OCI-LY7 (cell line): ENCODE data around the gene ZSCAN30. TPM values are rescaled to one million over a fixed set of nuclear protein-coding genes. Genes with fewer than 3 reads are reported as not detected.
"Not testable (repeated sequence)": the region's sequence is repeated elsewhere in the genome, so short reads cannot be mapped to it uniquely, and the experiment has no call there.

ENCODE experiments used
- BruUV-seq: library from RNA; stranded (reverse); fragments of 400-500 nt; replicated peaks from 2 replicates; lab custom pipeline; 2021; lab: Mats Ljungman, UMichigan
- CTCF ChIA-PET: fragments of 300-600 bp; sonication (Branson Sonifier 250); formaldehyde crosslinking; loops from one replicate; lab custom pipeline; 2022; ENCODE audit warnings: antibody characterized with exemption; ENCODE audit not compliant: unreplicated experiment; lab: Charles Lee
- POLR2A ChIA-PET: fragments of 300-600 bp; sonication (Branson Sonifier 250); formaldehyde crosslinking; loops from one replicate; lab custom pipeline; 2022; ENCODE audit warnings: antibody characterized with exemption; lab: Charles Lee
- DNase-seq: peaks from one replicate; pipeline ENCODE4 v3.0.0-alpha.2; 2015; ENCODE audit warnings: low spot score
- H2AFZ ChIP-seq: fragments of 200-600 bp; sonication (generic), shearing (Covaris generic); 2 replicates; pipeline ENCODE4 v1.6.1; 2014; ENCODE audit warnings: mild to moderate bottlenecking, antibody characterized with exemption, low read length, moderate library complexity
- H3K27ac ChIP-seq: fragments of 200-600 bp; sonication (generic); 2 replicates; pipeline ENCODE4 v1.5.1; 2014; ENCODE audit warnings: mixed run types, low read depth, mild to moderate bottlenecking, moderate library complexity, low read length, inconsistent platforms; ENCODE audit not compliant: poor library complexity, severe bottlenecking
- H3K36me3 ChIP-seq: fragments of 200-600 bp; sonication (generic); 2 replicates; pipeline ENCODE4 v1.6.1; 2014; ENCODE audit warnings: mild to moderate bottlenecking, antibody characterized with exemption, low read length, moderate library complexity, mixed read lengths; ENCODE audit not compliant: insufficient read depth
- H3K4me1 ChIP-seq: fragments of 200-600 bp; sonication (generic); 2 replicates; pipeline ENCODE4 v1.5.1; 2014; ENCODE audit warnings: mild to moderate bottlenecking, low read length; ENCODE audit not compliant: insufficient read depth, poor library complexity, severe bottlenecking
- H3K4me2 ChIP-seq: fragments of 200-600 bp; sonication (generic); 2 replicates; pipeline ENCODE4 v1.6.1; 2014; ENCODE audit warnings: mild to moderate bottlenecking, low read length
- H3K4me3 ChIP-seq: fragments of 200-600 bp; sonication (generic); 2 replicates; pipeline ENCODE4 v1.5.1; 2014; ENCODE audit warnings: mild to moderate bottlenecking, low read depth, low read length; ENCODE audit not compliant: poor library complexity, severe bottlenecking
- H3K79me2 ChIP-seq: fragments of 200-600 bp; sonication (generic); 2 replicates; pipeline ENCODE4 v1.6.1; 2016; ENCODE audit warnings: low read depth, mild to moderate bottlenecking, low read length, moderate library complexity, mixed read lengths; ENCODE audit not compliant: insufficient read depth
- H3K9me2 ChIP-seq: fragments of 200-600 bp; sonication (generic); 2 replicates; pipeline ENCODE4 v1.6.1; 2016; ENCODE audit warnings: mild to moderate bottlenecking, low read length, mixed read lengths; ENCODE audit not compliant: insufficient read depth
- H3K9me3 ChIP-seq: fragments of 200-600 bp; sonication (generic); 2 replicates; pipeline ENCODE4 v1.6.1; 2014; ENCODE audit warnings: mild to moderate bottlenecking, mixed run types, low read length, mixed read lengths
- H4K20me1 ChIP-seq: fragments of 200-600 bp; sonication (generic); 2 replicates; pipeline ENCODE4 v1.6.1; 2014; ENCODE audit warnings: mild to moderate bottlenecking, antibody characterized with exemption, low read length, moderate library complexity, mixed read lengths; ENCODE audit not compliant: insufficient read depth
- EZH2phosphoT487 ChIP-seq: fragments of 200-600 bp; sonication (generic); IDR thresholded peaks from 2 replicates; pipeline ENCODE4 v1.6.1; 2018; ENCODE audit warnings: low read depth, borderline replicate concordance, mild to moderate bottlenecking, mixed run types, antibody characterized with exemption, low read length, moderate library complexity, mixed read lengths
- intact Hi-C: fragments of 100-400 bp; cut with micrococcal nuclease; formaldehyde crosslinking; loops from one replicate; pipeline ENCODE4 v1.10.0; 2022; ENCODE audit not compliant: unreplicated experiment
- total RNA-seq, 2 experiments: library from RNA; depleted of rRNA in 1 of 2; stranded (reverse); fragments of >200 nt in 1 of 2; shearing (Covaris generic) in 1 of 2; gene quantifications; 2 replicates each; pipeline ENCODE4 v1.2.3, GENCODE V29; 2014 to 2022
- TF ChIP-seq, protein P1 (sequence below): fragments of 200-600 bp; sonication (generic); conservative IDR thresholded peaks from 2 replicates; pipeline ENCODE4 v1.5.1; 2014; ENCODE audit warnings: mild to moderate bottlenecking, antibody characterized with exemption, low read length, moderate library complexity, mixed read lengths

Gene ZSCAN30
- total RNA-seq, 2 experiments from 2014 or later = 4.3 to 7.6 TPM

DNA sequence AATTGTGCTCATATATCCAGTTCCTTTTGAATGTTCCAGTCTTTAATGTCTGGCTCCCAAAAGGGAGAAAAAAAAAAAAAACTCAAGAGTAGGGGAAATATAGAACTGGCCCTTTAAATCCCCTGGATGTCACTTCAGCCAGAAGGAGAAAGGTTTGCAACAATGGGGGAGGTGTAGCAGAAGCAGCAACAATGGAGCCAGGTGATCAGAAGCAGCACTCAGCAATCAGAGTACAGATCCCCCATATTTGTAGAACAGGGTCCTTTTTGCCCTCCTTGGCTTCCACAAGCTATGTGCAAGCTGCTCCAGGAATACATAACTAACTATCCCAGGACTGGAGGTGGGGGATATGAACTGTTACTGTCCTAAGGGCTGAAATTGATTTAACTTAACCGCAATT, 75.0 kb downstream of the ZSCAN30 start:
- no peaks in the 10 kb centered on the region for H4K20me1 ChIP-seq
- H2AFZ ChIP-seq = no peak overlapping the region
- TF ChIP-seq, protein P1, sequence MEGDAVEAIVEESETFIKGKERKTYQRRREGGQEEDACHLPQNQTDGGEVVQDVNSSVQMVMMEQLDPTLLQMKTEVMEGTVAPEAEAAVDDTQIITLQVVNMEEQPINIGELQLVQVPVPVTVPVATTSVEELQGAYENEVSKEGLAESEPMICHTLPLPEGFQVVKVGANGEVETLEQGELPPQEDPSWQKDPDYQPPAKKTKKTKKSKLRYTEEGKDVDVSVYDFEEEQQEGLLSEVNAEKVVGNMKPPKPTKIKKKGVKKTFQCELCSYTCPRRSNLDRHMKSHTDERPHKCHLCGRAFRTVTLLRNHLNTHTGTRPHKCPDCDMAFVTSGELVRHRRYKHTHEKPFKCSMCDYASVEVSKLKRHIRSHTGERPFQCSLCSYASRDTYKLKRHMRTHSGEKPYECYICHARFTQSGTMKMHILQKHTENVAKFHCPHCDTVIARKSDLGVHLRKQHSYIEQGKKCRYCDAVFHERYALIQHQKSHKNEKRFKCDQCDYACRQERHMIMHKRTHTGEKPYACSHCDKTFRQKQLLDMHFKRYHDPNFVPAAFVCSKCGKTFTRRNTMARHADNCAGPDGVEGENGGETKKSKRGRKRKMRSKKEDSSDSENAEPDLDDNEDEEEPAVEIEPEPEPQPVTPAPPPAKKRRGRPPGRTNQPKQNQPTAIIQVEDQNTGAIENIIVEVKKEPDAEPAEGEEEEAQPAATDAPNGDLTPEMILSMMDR = no peak
- no peak for TF ChIP-seq EZH2phosphoT487
- no peaks in the 10 kb centered on the region for H3K79me2 ChIP-seq
- DNase-seq = no peak
- H3K4me2 ChIP-seq = no peak overlapping the region
- ChIA-PET CTCF (no interaction called here), POLR2A (interaction anchor here (0.6 kb wide), 1 partner anchor 350 kb away, joined by 3 read pairs; no protein-coding TSS in a partner anchor)
- no peaks in the 10 kb centered on the region for H3K36me3 ChIP-seq
- H3K4me1 ChIP-seq = no peaks in the 10 kb centered on the region
- no peak overlapping the region for H3K27ac ChIP-seq
- no peaks in the 10 kb centered on the region for H3K9me2 ChIP-seq
- no TSS peak for BruUV-seq
- H3K4me3 ChIP-seq = no peak overlapping the region
- no peaks in the 10 kb centered on the region for H3K9me3 ChIP-seq
- intact Hi-C loops = no loop called here

DNA sequence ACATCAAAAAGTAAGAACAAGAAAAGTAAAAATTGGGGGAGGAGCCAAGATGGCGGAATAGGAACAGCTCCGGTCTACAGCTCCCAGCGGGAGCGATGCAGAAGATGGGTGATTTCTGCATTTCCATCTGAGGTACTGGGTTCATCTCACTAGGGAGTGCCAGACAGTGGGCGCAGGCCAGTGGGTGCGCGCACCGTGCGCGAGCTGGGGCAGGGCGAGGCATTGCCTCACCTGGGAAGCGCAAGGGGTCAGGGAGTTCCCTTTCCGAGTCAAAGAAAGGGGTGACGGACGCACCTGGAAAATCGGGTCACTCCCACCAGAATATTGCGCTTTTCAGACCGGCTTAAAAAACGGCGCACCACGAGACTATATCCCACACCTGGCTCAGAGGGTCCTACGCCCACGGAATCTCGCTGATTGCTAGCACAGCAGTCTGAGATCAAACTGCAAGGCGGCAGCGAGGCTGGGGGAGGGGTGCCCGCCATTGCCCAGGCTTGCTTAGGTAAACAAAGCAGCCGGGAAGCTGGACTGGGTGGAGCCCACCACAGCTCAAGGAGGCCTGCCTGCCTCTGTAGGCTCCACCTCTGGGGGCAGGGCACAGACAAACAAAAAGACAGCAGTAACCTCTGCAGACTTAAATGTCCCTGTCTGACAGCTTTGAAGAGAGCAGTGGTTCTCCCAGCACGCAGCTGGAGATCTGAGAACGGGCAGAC, 84.1 kb downstream of the ZSCAN30 start:
- H3K4me1 ChIP-seq, H3K9me3 ChIP-seq, BruUV-seq, DNase-seq, H3K9me2 ChIP-seq, H4K20me1 ChIP-seq, POLR2A ChIA-PET, CTCF ChIA-PET, H3K4me2 ChIP-seq, H3K4me3 ChIP-seq, H2AFZ ChIP-seq, H3K36me3 ChIP-seq, H3K79me2 ChIP-seq, H3K27ac ChIP-seq, intact Hi-C loops: not testable (repeated sequence)

DNA sequence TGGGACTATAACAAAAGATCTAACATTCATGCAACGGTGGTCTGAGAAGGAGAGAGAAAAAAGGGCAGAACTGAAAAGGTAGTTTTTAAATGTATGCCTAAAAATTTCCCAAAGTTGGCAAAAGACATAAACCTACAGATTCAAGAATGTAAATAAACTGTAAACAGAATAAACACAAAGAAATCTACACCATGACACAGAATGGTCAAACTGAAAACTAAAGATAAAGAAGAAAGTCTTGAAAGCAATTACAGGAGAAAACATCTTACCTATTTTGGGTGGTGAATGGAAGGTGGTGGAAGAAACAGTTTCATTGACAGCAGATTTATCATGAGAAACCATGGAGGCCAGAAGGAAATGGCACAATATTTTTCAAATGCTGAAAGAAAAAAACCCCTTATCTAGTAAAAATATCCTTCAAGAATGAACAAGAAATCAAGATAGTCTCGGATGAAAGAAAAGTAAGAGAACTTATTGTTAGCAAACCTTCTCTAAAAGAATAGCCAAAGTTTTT, 84.8 kb downstream of the ZSCAN30 start:
- no TSS peak for BruUV-seq
- no peak overlapping the region for H2AFZ ChIP-seq
- intact Hi-C loops = no loop called here
- H4K20me1 ChIP-seq = no peaks in the 10 kb centered on the region
- no peak overlapping the region for H3K4me3 ChIP-seq
- no peaks in the 10 kb centered on the region for H3K4me1 ChIP-seq
- no peaks in the 10 kb centered on the region for H3K36me3 ChIP-seq
- H3K9me2 ChIP-seq = no peaks in the 10 kb centered on the region
- ChIA-PET POLR2A (no interaction called here), CTCF (no interaction called here)
- TF ChIP-seq, protein P1 = no peak
- no peak for TF ChIP-seq EZH2phosphoT487
- no peaks in the 10 kb centered on the region for H3K79me2 ChIP-seq
- H3K9me3 ChIP-seq = no peaks in the 10 kb centered on the region
- DNase-seq = no peak
- H3K27ac ChIP-seq = no peak overlapping the region
- H3K4me2 ChIP-seq = no peak overlapping the region
